Keratinocyte (primary cell): ENCODE measurements around the gene CMTM8. TPM values are rescaled to one million over a fixed set of nuclear protein-coding genes. Genes with fewer than 3 reads are reported as not detected.

Experiments used
- DNase-seq: peaks from one replicate; pipeline ENCODE4 v3.0.0-alpha.2; 2011; ENCODE audit warnings: low read depth, missing footprints, low spot score
- FAIRE-seq: peaks from 2 replicates; lab custom pipeline; 2011; peaks lifted over from hg19 to GRCh38; lab: Jason Lieb, UNC
- H2AFZ ChIP-seq: 2 replicates; pipeline ENCODE4 v1.6.0; 2012; ENCODE audit warnings: low read length, control low read depth, inconsistent platforms; ENCODE audit not compliant: control insufficient read depth
- H3K27ac ChIP-seq: 2 replicates; pipeline ENCODE4 v1.5.1; 2011; ENCODE audit warnings: low read length; ENCODE audit not compliant: control insufficient read depth, insufficient read depth
- H3K27me3 ChIP-seq: 3 replicates; pipeline ENCODE4 v1.6.0; 2011; ENCODE audit warnings: low read length; ENCODE audit not compliant: control insufficient read depth, insufficient read depth; ENCODE audit errors: extremely low read depth
- H3K36me3 ChIP-seq, 2 experiments: 2 replicates in 1 of 2; 3 replicates in 1 of 2; pipeline ENCODE4 v1.5.1; 2011; ENCODE audit warnings: low read length in 2 of 2, mild to moderate bottlenecking in 1 of 2; ENCODE audit not compliant: control insufficient read depth in 2 of 2, insufficient read depth in 2 of 2; ENCODE audit errors: extremely low read depth in 1 of 2
- H3K4me1 ChIP-seq: 3 replicates; pipeline ENCODE4 v1.5.1; 2011; ENCODE audit warnings: low read length; ENCODE audit not compliant: control insufficient read depth, insufficient read depth; ENCODE audit errors: extremely low read depth
- H3K4me2 ChIP-seq: 3 replicates; pipeline ENCODE4 v1.6.0; 2011; ENCODE audit warnings: low read depth, low read length; ENCODE audit not compliant: control insufficient read depth, insufficient read depth; ENCODE audit errors: extremely low read depth
- H3K4me3 ChIP-seq, 3 experiments: fragments of 200-600 bp in 1 of 3; sonication (generic) in 1 of 3; 2 replicates in 2 of 3; 3 replicates in 1 of 3; pipeline ENCODE4 v1.5.1; 2011 to 2016; ENCODE audit warnings: low read length in 3 of 3, mild to moderate bottlenecking in 3 of 3, control low read depth in 2 of 3, inconsistent platforms in 1 of 3, low read depth in 1 of 3, mixed read lengths in 1 of 3, mixed run types in 1 of 3, moderate library complexity in 1 of 3; ENCODE audit not compliant: control insufficient read depth in 2 of 3, insufficient read depth in 2 of 3; ENCODE audit errors: extremely low read depth in 1 of 3
- H3K79me2 ChIP-seq: 2 replicates; pipeline ENCODE4 v1.6.0; 2012; ENCODE audit warnings: low read length; ENCODE audit not compliant: control insufficient read depth, insufficient read depth
- H3K9ac ChIP-seq: 3 replicates; pipeline ENCODE4 v1.6.0; 2011; ENCODE audit warnings: low read length; ENCODE audit not compliant: control insufficient read depth, insufficient read depth; ENCODE audit errors: extremely low read depth
- H3K9me1 ChIP-seq: 3 replicates; pipeline ENCODE4 v1.6.0; 2011; ENCODE audit warnings: low read length; ENCODE audit not compliant: control insufficient read depth, insufficient read depth; ENCODE audit errors: extremely low read depth
- H3K9me3 ChIP-seq: 2 replicates; pipeline ENCODE4 v1.5.1; 2012; ENCODE audit warnings: low read depth, low read length; ENCODE audit not compliant: control insufficient read depth
- H4K20me1 ChIP-seq: 3 replicates; pipeline ENCODE4 v1.6.0; 2011; ENCODE audit warnings: low read length; ENCODE audit not compliant: control insufficient read depth, insufficient read depth; ENCODE audit errors: extremely low read depth
- CTCF ChIP-seq, 3 experiments: IDR thresholded peaks in 1 of 3; conservative IDR thresholded peaks in 1 of 3; optimal IDR thresholded peaks in 1 of 3; 2 replicates in 2 of 3; 3 replicates in 1 of 3; pipeline versions ENCODE3 to v1.5.1; 2011; ENCODE audit warnings: low read length in 3 of 3, mild to moderate bottlenecking in 3 of 3, moderate library complexity in 2 of 3, control low read depth in 1 of 3, inconsistent platforms in 1 of 3; ENCODE audit not compliant: insufficient read depth in 2 of 3; ENCODE audit errors: extremely low read depth in 1 of 3
- EZH2 ChIP-seq: IDR thresholded peaks from one replicate; pipeline ENCODE4 v1.6.1; 2012; ENCODE audit warnings: inconsistent platforms, mild to moderate bottlenecking, low read length, moderate library complexity
- dilution Hi-C: fragments of 300-500 bp; cut with MboI; formaldehyde crosslinking; loops from one replicate; pipeline ENCODE4 v1.7.0; 2020; ENCODE audit warnings: low sequenced_read_pairs; ENCODE audit not compliant: extremely low pct_ligation_motif_present
- polyA plus RNA-seq, 5 experiments: library from polyadenylated mRNA; depleted of rRNA in 3 of 5; stranded (reverse) in 3 of 5; stranded (forward) in 1 of 5; unstranded in 1 of 5; fragments of >200 nt; gene quantifications; 1 replicate in 1 of 5; 2 replicates in 3 of 5; 3 replicates in 1 of 5; pipeline versions ENCODE4 v1.2.1 to v1.2.3, GENCODE V29; 2011 to 2012; ENCODE audit warnings: missing spikeins in 2 of 5, low read depth in 1 of 5, low replicate concordance in 1 of 5

CMTM8 gene
- polyA plus RNA-seq, 1 donor (not counting 4 experiments of a cell fraction or from before 2014, with no cell fraction given): 1.6 TPM

DNA sequence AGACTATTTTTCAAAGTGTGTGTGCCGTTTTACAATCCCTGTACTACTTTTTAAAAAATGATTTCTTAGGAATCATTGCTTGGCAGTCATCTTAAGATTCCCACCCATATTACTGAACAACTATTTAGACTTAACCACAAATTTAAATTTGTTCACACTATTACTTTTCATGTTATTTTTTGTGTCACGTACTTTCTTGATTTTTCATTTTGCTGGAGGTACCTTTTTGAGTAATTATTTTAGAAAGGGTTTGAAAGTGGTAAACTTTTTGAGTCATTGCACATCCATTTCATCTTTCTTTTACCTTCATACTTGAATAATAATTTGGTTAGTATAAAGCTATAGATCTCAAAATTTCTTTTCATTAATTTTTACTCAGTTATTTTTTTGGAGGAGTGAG lies 16.9 kb downstream of the CMTM8 start:
- no peak overlapping the region for H3K27ac ChIP-seq
- H3K9me1 ChIP-seq: no peaks in the 10 kb centered on the region
- H3K9ac ChIP-seq: no peak overlapping the region
- no peak overlapping the region for H3K4me3 ChIP-seq
- H3K36me3 ChIP-seq: no peaks in the 10 kb centered on the region
- H3K4me2 ChIP-seq: no peak overlapping the region
- no peaks in the 10 kb centered on the region for H4K20me1 ChIP-seq
- no peaks in the 10 kb centered on the region for H3K79me2 ChIP-seq
- no peak overlapping the region for H2AFZ ChIP-seq
- no peak for FAIRE-seq
- TF ChIP-seq EZH2: no peak
- TF ChIP-seq CTCF (optimal IDR thresholded peaks at IDR 0.05 in 1 of 3, IDR thresholded peaks at IDR 0.05 in 1 of 3, conservative IDR thresholded peaks at IDR 0.05 in 1 of 3; ENCODE audit: extremely low read depth in 1 of 3, insufficient read depth in 2 of 3, low read length in 3 of 3): no peak
- H3K9me3 ChIP-seq: no peaks in the 10 kb centered on the region
- no peaks in the 10 kb centered on the region for H3K4me1 ChIP-seq
- H3K27me3 ChIP-seq: no peaks in the 10 kb centered on the region
- DNase-seq: no peak
- dilution Hi-C loops: no loop called here

DNA sequence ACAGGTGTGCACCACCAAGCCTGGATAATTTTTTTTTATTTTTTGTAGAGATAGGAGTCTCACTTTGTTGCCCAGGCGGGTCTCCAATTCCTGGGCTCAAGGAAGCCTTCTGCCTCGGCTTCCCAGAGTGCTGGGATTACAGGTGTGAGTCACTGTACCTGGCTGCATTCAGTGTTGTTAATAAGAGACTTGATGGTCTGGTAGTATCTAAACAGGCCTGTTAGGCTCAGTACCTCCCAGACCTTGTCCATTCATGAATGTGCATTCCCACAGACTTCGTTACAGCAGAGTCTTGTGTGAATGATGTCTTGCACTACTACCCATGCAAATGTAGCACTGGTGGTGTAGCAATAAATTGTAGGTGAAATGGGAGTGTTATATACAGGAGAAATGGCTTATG lies 17.7 kb downstream of the CMTM8 start:
- no peaks in the 10 kb centered on the region for H3K79me2 ChIP-seq
- no peak overlapping the region for H3K27ac ChIP-seq
- FAIRE-seq: no peak
- no peak for DNase-seq
- no peak overlapping the region for H2AFZ ChIP-seq
- no peaks in the 10 kb centered on the region for H3K9me1 ChIP-seq
- H3K4me2 ChIP-seq: no peak overlapping the region
- no peak overlapping the region for H3K4me3 ChIP-seq
- H3K9ac ChIP-seq: no peak overlapping the region
- H4K20me1 ChIP-seq: no peaks in the 10 kb centered on the region
- no peaks in the 10 kb centered on the region for H3K9me3 ChIP-seq
- dilution Hi-C loops: no loop called here
- no peak for TF ChIP-seq EZH2
- H3K4me1 ChIP-seq: no peaks in the 10 kb centered on the region
- no peaks in the 10 kb centered on the region for H3K27me3 ChIP-seq
- no peaks in the 10 kb centered on the region for H3K36me3 ChIP-seq

GRCh38 chr3:32257042-32257441 lies 18.6 kb downstream of the CMTM8 start:
- H3K27me3 ChIP-seq: no peaks in the 10 kb centered on the region
- H3K79me2 ChIP-seq: no peaks in the 10 kb centered on the region
- H3K9me3 ChIP-seq: no peaks in the 10 kb centered on the region
- TF ChIP-seq CTCF (optimal IDR thresholded peaks at IDR 0.05 in 1 of 3, IDR thresholded peaks at IDR 0.05 in 1 of 3, conservative IDR thresholded peaks at IDR 0.05 in 1 of 3; ENCODE audit: extremely low read depth in 1 of 3, insufficient read depth in 2 of 3, low read length in 3 of 3) (no peak), EZH2 (no peak)
- H3K4me2 ChIP-seq: no peak overlapping the region
- H3K9ac ChIP-seq: no peak overlapping the region
- H3K4me3 ChIP-seq: no peak overlapping the region
- no peaks in the 10 kb centered on the region for H4K20me1 ChIP-seq
- no peaks in the 10 kb centered on the region for H3K4me1 ChIP-seq
- H3K9me1 ChIP-seq: no peaks in the 10 kb centered on the region
- dilution Hi-C loops: no loop called here
- no peak overlapping the region for H3K27ac ChIP-seq
- FAIRE-seq (no peak), DNase-seq (no peak)
- no peaks in the 10 kb centered on the region for H3K36me3 ChIP-seq
- no peak overlapping the region for H2AFZ ChIP-seq
